ENCODE results near the gene C2CD4A.
"Not testable (repeated sequence)": the region's sequence is repeated elsewhere in the genome, so short reads cannot be mapped to it uniquely, and the experiment has no call there.

The C2CD4A gene

DNA sequence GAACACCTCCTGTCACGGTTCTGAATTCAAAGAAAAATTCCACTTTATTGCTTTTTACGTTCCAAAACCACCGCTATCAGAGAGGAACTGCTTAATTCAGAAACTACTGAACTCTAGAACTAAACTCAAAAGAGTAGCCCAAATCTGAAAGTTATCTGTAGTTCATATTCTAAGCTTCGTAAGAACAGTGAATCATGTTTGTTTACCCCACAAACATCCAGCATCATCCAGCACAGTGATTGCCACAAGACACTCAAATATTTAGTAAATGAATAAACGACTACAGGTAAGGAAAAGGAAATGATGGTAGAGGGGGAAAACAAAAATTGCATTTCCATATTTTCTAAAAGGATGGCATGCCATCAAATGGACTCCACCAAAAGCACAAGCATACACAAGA is 38.9 kb upstream of the C2CD4A start:
- no peaks in the 10 kb centered on the region for H3K4me1 Mint-ChIP-seq
- peaks cover 4% of the 10 kb centered on the region for H3K36me3 Mint-ChIP-seq (ENCODE audit: low read depth)
- H3K4me3 Mint-ChIP-seq: no peak overlapping the region
- no peaks in the 10 kb centered on the region for H3K27me3 Mint-ChIP-seq (ENCODE audit: low read depth)
- H3K27ac Mint-ChIP-seq: no peak overlapping the region
- H3K9me3 Mint-ChIP-seq: no peaks in the 10 kb centered on the region
- TF ChIP-seq CTCF (IDR thresholded peaks at IDR 0.05; ENCODE audit: unreplicated experiment in 3 of 3): no peak

GRCh38 chr15:62035256-62035924 is 31.4 kb upstream of the C2CD4A start:
- Mint-ChIP-seq H3K36me3 (ENCODE audit: low read depth) (peaks cover 27% of the 10 kb centered on the region), H3K27ac (no peak overlapping the region)
- TF ChIP-seq CTCF (IDR thresholded peaks at IDR 0.05; ENCODE audit: unreplicated experiment in 3 of 3): no peak

DNA sequence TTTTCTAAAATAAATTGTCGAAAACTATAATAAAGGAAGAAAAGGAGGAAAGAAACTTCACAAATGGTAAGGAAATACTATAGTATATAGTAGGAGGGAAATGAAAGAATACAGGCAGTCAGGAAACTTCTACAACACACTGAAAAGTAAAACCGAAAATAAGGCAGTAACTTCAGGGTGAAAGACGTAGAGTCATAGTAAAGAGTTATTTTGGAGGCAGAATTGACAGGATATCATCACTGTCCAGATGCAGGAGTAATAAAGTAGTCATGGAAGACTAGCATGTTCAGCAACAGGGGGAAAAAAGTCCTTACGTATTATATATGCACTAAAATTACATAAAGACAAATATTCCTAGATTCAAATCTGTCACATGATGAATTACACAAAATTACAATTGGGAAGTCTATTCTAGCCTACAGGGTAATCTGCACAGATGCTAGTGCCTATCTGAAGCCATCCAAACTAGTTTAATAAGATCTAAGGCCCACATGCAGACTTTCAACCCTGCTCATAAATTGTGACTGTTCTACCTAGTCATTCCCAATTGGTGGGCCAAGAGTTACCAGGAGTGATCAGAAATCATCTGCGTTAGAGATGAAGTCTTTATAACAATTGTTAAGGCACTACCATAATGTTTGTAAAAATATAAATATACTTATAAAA is 20.6 kb upstream of the C2CD4A start:
- Mint-ChIP-seq H3K9me3 (peaks cover 7% of the 10 kb centered on the region), H3K4me1 (no peaks in the 10 kb centered on the region), H3K27ac (no peak overlapping the region), H3K27me3 (ENCODE audit: low read depth) (no peaks in the 10 kb centered on the region), H3K36me3 (ENCODE audit: low read depth) (peaks cover 8% of the 10 kb centered on the region), H3K4me3 (no peak overlapping the region)
- TF ChIP-seq CTCF (IDR thresholded peaks at IDR 0.05; ENCODE audit: unreplicated experiment in 3 of 3): no peak

More at GRCh38 chr15:62035256-62035924, 31.4 kb upstream of the C2CD4A start:
- Mint-ChIP-seq H3K9me3 (no peaks in the 10 kb centered on the region), H3K4me1 (no peaks in the 10 kb centered on the region), H3K27me3 (ENCODE audit: low read depth) (no peaks in the 10 kb centered on the region), H3K4me3 (no peak overlapping the region)

GRCh38 chr15:62047282-62047827 is 19.4 kb upstream of the C2CD4A start:
- H3K4me1 Mint-ChIP-seq: peaks cover 5% of the 10 kb centered on the region
- H3K27me3 Mint-ChIP-seq (ENCODE audit: low read depth): no peaks in the 10 kb centered on the region
- peaks cover 8% of the 10 kb centered on the region for H3K36me3 Mint-ChIP-seq (ENCODE audit: low read depth)
- no peak overlapping the region for H3K4me3 Mint-ChIP-seq
- TF ChIP-seq CTCF (IDR thresholded peaks at IDR 0.05; ENCODE audit: unreplicated experiment in 3 of 3): no peak
- H3K9me3 Mint-ChIP-seq: peaks cover 7% of the 10 kb centered on the region
- no peak overlapping the region for H3K27ac Mint-ChIP-seq

GRCh38 chr15:62048254-62048653 is 18.5 kb upstream of the C2CD4A start:
- not testable (repeated sequence) for H3K27me3 Mint-ChIP-seq (ENCODE audit: low read depth); H3K36me3 Mint-ChIP-seq (ENCODE audit: low read depth); H3K27ac Mint-ChIP-seq; H3K4me3 Mint-ChIP-seq; H3K9me3 Mint-ChIP-seq; H3K4me1 Mint-ChIP-seq

GRCh38 chr15:62050115-62050514 is 16.7 kb upstream of the C2CD4A start:
- no peak for TF ChIP-seq CTCF (IDR thresholded peaks at IDR 0.05; ENCODE audit: unreplicated experiment in 3 of 3)
- Mint-ChIP-seq H3K36me3 (ENCODE audit: low read depth) (peaks cover 8% of the 10 kb centered on the region), H3K27me3 (ENCODE audit: low read depth) (no peaks in the 10 kb centered on the region), H3K27ac (no peak overlapping the region), H3K9me3 (peaks cover 7% of the 10 kb centered on the region), H3K4me1 (peaks cover 5% of the 10 kb centered on the region), H3K4me3 (no peak overlapping the region)
